Neural progenitor cell (in vitro differentiated cells): ENCODE measurements around the gene TEX50. TPM values are rescaled to one million over a fixed set of nuclear protein-coding genes. Genes with fewer than 3 reads are reported as not detected.

Experiments used
- total RNA-seq: library from RNA; depleted of rRNA; stranded (reverse); fragments of >200 nt; gene quantifications from 2 replicates; pipeline ENCODE4 v1.2.3, GENCODE V29; 2015; ENCODE audit warnings: low replicate concordance

TEX50 gene
- total RNA-seq, 1 donor from 2014 or later = not detected

Other genes with a start within 250 kb of the TEX50 start
- 322 and 441 TPM in 2 replicates for gene PRDX6, start 158.0 kb upstream of the TEX50 start, total RNA-seq
- not detected in 2 replicates for gene SLC9C2, start 32.3 kb upstream of the TEX50 start, total RNA-seq
- 1.5 and 2.3 TPM in 2 replicates for gene ANKRD45, start 34.5 kb downstream of the TEX50 start, total RNA-seq
- 27.0 and 30.4 TPM in 2 replicates for gene KLHL20, start 79.6 kb downstream of the TEX50 start, total RNA-seq
- gene DARS2, start 189.3 kb downstream of the TEX50 start, total RNA-seq = 35.7 and 56.0 TPM in 2 replicates
- gene CENPL, start 189.5 kb downstream of the TEX50 start, total RNA-seq = 33.4 and 37.7 TPM in 2 replicates
- gene GAS5, start 232.7 kb downstream of the TEX50 start, total RNA-seq = 585 and 950 TPM in 2 replicates
- 13.9 and 19.4 TPM in 2 replicates for gene ZBTB37, start 233.0 kb downstream of the TEX50 start, total RNA-seq